Upper lobe of left lung (tissue), 6 donors: ENCODE measurements around the gene MC5R. TPM values are rescaled to one million over a fixed set of nuclear protein-coding genes. Genes with fewer than 3 reads are reported as not detected.

Experiments used
- ATAC-seq, 2 donors: fragments of 200-7000 bp; cut with Tn5 transposase; one replicate each; pipeline ENCODE4 v1.9.1; 2022; ENCODE audit warnings: mild to moderate bottlenecking in 2 of 2, moderate library complexity in 2 of 2; ENCODE audit not compliant: low FRiP score in 2 of 2
- DNase-seq, 2 donors: peaks; one replicate each; pipeline ENCODE4 v3.0.0-alpha.2; 2019 to 2020
- H3K27ac ChIP-seq, 4 donors: fragments of 200-600 bp; sonication (generic); one replicate each; pipeline ENCODE4 v1.5.1; 2016 to 2019
- H3K27me3 ChIP-seq, 4 donors: fragments of 200-600 bp; sonication (generic); one replicate each; pipeline ENCODE4 v1.5.1; 2017 to 2019
- H3K36me3 ChIP-seq, 4 donors: fragments of 200-600 bp; sonication (generic); one replicate each; pipeline ENCODE4 v1.5.1; 2016 to 2019
- H3K4me1 ChIP-seq, 4 donors: fragments of 200-600 bp; sonication (generic); one replicate each; pipeline ENCODE4 v1.5.1; 2018 to 2019
- H3K4me3 ChIP-seq, 4 donors: fragments of 200-600 bp; sonication (generic); one replicate each; pipeline ENCODE4 v1.5.1; 2017 to 2019; ENCODE audit warnings: mild to moderate bottlenecking in 2 of 4, moderate library complexity in 1 of 4
- H3K9me3 ChIP-seq, 4 donors: fragments of 200-600 bp; sonication (generic); one replicate each; pipeline ENCODE4 v1.5.1; 2018 to 2019
- CTCF ChIP-seq, 6 experiments: fragments of 450-650 bp in 4 of 6; fragments of 200-600 bp in 2 of 6; sonication (generic) in 2 of 6; IDR thresholded peaks; one replicate each; pipeline ENCODE4 v1.5.1; 2016 to 2019; ENCODE audit warnings: antibody characterized with exemption in 6 of 6
- EP300 ChIP-seq, 4 donors: sonication (generic); formaldehyde crosslinking; IDR thresholded peaks; one replicate each; pipeline ENCODE4 v1.5.1; 2017; ENCODE audit warnings: antibody characterized with exemption in 4 of 4, control low read depth in 2 of 4
- POLR2A ChIP-seq, 4 donors: fragments of 450-650 bp; IDR thresholded peaks; one replicate each; pipeline ENCODE4 v1.5.1; 2016 to 2017; ENCODE audit warnings: antibody characterized with exemption in 4 of 4, mild to moderate bottlenecking in 2 of 4
- POLR2AphosphoS5 ChIP-seq, 2 donors: sonication (generic); formaldehyde crosslinking; IDR thresholded peaks; one replicate each; pipeline ENCODE4 v1.5.1; 2017; ENCODE audit warnings: antibody characterized with exemption in 2 of 2
- WGBS, 2 donors: methylation state at CpG; one replicate each; pipeline ENCODE4 v1.1.5; 2017 to 2018; 5-methylcytosine and 5-hydroxymethylcytosine counted together
- total RNA-seq, 6 donors: library from RNA; depleted of rRNA in 4 of 6; stranded (reverse); fragments of >200 nt in 4 of 6; gene quantifications; one replicate each; pipeline versions ENCODE4 v1.1.0 to v1.2.1, GENCODE V29; 2016 to 2021
- donor health status: DM: no; HTN: no; CAD: no; lungs with moderate emphysema.
- donor health status: DM: no; HTN: yes; CAD: no; lungs with severe emphysema.

Gene MC5R
- total RNA-seq, 6 donors from 2014 or later, result not detected

GRCh38 chr18:13804305-13804704, 19.6 kb upstream of the MC5R start:
- no peak for DNase-seq
- 60% methylated on average over 4 of the region's 4 CpGs for WGBS, 2 donors
- no peak for ATAC-seq
- TF ChIP-seq POLR2A (IDR thresholded peaks at IDR 0.05), result no peak
- no peak for TF ChIP-seq CTCF (IDR thresholded peaks at IDR 0.05)
- TF ChIP-seq EP300 (IDR thresholded peaks at IDR 0.05), result no peak
- no peak for TF ChIP-seq POLR2AphosphoS5 (IDR thresholded peaks at IDR 0.05)
- no peak overlapping the region for H3K27ac ChIP-seq
- H3K4me1 ChIP-seq, result peaks cover 0 to 10% (median 4%) of the 10 kb centered on the region in 4 donors
- H3K36me3 ChIP-seq, result no peaks in the 10 kb centered on the region
- no peak overlapping the region for H3K4me3 ChIP-seq
- H3K27me3 ChIP-seq, result peaks cover 0 to 6% (median 0%) of the 10 kb centered on the region in 4 donors
- no peaks in the 10 kb centered on the region for H3K9me3 ChIP-seq

- TF ChIP-seq CTCF (IDR thresholded peaks at IDR 0.05) (no peak), EP300 (IDR thresholded peaks at IDR 0.05) (no peak), POLR2AphosphoS5 (IDR thresholded peaks at IDR 0.05) (no peak), POLR2A (IDR thresholded peaks at IDR 0.05) (no peak)
- WGBS, 2 donors, result 61 to 66% methylated on average over 8 of the region's 8 CpGs
- Histone ChIP-seq H3K4me1 (no peaks in the 10 kb centered on the region), H3K27me3 (no peaks in the 10 kb centered on the region), H3K27ac (no peak overlapping the region), H3K36me3 (no peaks in the 10 kb centered on the region), H3K9me3 (no peaks in the 10 kb centered on the region), H3K4me3 (no peak overlapping the region)
- ATAC-seq (no peak), DNase-seq (no peak)
Measured at GRCh38 chr18:13808294-13809042, 15.5 kb upstream of the MC5R start.

- Histone ChIP-seq H3K9me3 (no peaks in the 10 kb centered on the region), H3K4me3 (no peak overlapping the region), H3K4me1 (no peaks in the 10 kb centered on the region), H3K27me3 (no peaks in the 10 kb centered on the region), H3K36me3 (no peaks in the 10 kb centered on the region), H3K27ac (no peak overlapping the region)
- DNase-seq, result no peak
- WGBS, 2 donors, result 26 to 76% methylated on average over 2 of the region's 2 CpGs
- no peak for TF ChIP-seq POLR2AphosphoS5 (IDR thresholded peaks at IDR 0.05)
- no peak for TF ChIP-seq POLR2A (IDR thresholded peaks at IDR 0.05)
- TF ChIP-seq CTCF (IDR thresholded peaks at IDR 0.05), result no peak
- TF ChIP-seq EP300 (IDR thresholded peaks at IDR 0.05), result no peak
- no peak for ATAC-seq
Measured at GRCh38 chr18:13809043-13809430, 14.9 kb upstream of the MC5R start.

- no peak for DNase-seq
- no peaks in the 10 kb centered on the region for H3K27me3 ChIP-seq
Measured at GRCh38 chr18:13809531-13810255, 14.3 kb upstream of the MC5R start.

More at GRCh38 chr18:13809531-13810255, 14.3 kb upstream of the MC5R start:
- Histone ChIP-seq H3K4me1 (no peaks in the 10 kb centered on the region), H3K4me3 (no peak overlapping the region), H3K36me3 (no peaks in the 10 kb centered on the region), H3K9me3 (no peaks in the 10 kb centered on the region), H3K27ac (no peak overlapping the region)
- no peak for TF ChIP-seq POLR2AphosphoS5 (IDR thresholded peaks at IDR 0.05)
- TF ChIP-seq CTCF (IDR thresholded peaks at IDR 0.05), result no peak
- TF ChIP-seq EP300 (IDR thresholded peaks at IDR 0.05), result no peak
- 38 to 42% methylated on average over 5 of the region's 5 CpGs for WGBS, 2 donors
- no peak for ATAC-seq
